Osteocyte (in vitro differentiated cells): ENCODE measurements around the gene COLEC12. TPM values are rescaled to one million over a fixed set of nuclear protein-coding genes. Genes with fewer than 3 reads are reported as not detected.

Source experiments
- DNase-seq: peaks from one replicate; pipeline ENCODE4 v3.0.0; 2021; ENCODE audit warnings: mixed read lengths; ENCODE audit not compliant: unreplicated experiment; ENCODE audit errors: extremely low spot score
- H3K27ac Mint-ChIP-seq: one replicate; pipeline ENCODE4 v1.8.0; 2021; ENCODE audit warnings: mild to moderate bottlenecking, mixed read lengths; ENCODE audit not compliant: unreplicated experiment
- H3K27me3 Mint-ChIP-seq: one replicate; pipeline ENCODE4 v1.8.0; 2021; ENCODE audit warnings: mixed read lengths; ENCODE audit not compliant: unreplicated experiment
- H3K36me3 Mint-ChIP-seq: one replicate; pipeline ENCODE4 v1.8.0; 2021; ENCODE audit warnings: mixed read lengths; ENCODE audit not compliant: unreplicated experiment
- H3K4me1 Mint-ChIP-seq: one replicate; pipeline ENCODE4 v1.8.0; 2021; ENCODE audit warnings: mixed read lengths; ENCODE audit not compliant: unreplicated experiment
- H3K4me3 Mint-ChIP-seq: one replicate; pipeline ENCODE4 v1.8.0; 2021; ENCODE audit warnings: mild to moderate bottlenecking, moderate library complexity, mixed read lengths; ENCODE audit not compliant: unreplicated experiment
- H3K9me3 Mint-ChIP-seq: one replicate; pipeline ENCODE4 v1.8.0; 2021; ENCODE audit warnings: mixed read lengths; ENCODE audit not compliant: unreplicated experiment
- CTCF ChIP-seq: fragments of 200-600 bp; sonication (generic); IDR thresholded peaks from 2 replicates; pipeline ENCODE4 v1.5.0; 2021; ENCODE audit warnings: antibody characterized with exemption, mild to moderate bottlenecking, moderate library complexity
- total RNA-seq: library from RNA; stranded (reverse); gene quantifications from 2 replicates; pipeline ENCODE4 v1.2.1, GENCODE V29; 2021

The COLEC12 gene
- total RNA-seq, 1 donor from 2014 or later = 113 TPM

GRCh38 chr18:396556-396955 is 103.9 kb downstream of the COLEC12 start:
- Mint-ChIP-seq H3K4me1 (peaks cover 68% of the 10 kb centered on the region), H3K27ac (peak overlapping the region; percentile 93), H3K9me3 (no peaks in the 10 kb centered on the region), H3K4me3 (no peak overlapping the region), H3K36me3 (peaks cover 6% of the 10 kb centered on the region), H3K27me3 (no peaks in the 10 kb centered on the region)
- no peak for DNase-seq
- no peak for TF ChIP-seq CTCF

- no peak overlapping the region for H3K4me3 Mint-ChIP-seq
- H3K27ac Mint-ChIP-seq = peak overlapping the region; percentile 93
- no peak for TF ChIP-seq CTCF
- no peaks in the 10 kb centered on the region for H3K27me3 Mint-ChIP-seq
- peaks cover 6% of the 10 kb centered on the region for H3K36me3 Mint-ChIP-seq
- peaks cover 68% of the 10 kb centered on the region for H3K4me1 Mint-ChIP-seq
- DNase-seq = no peak
- no peaks in the 10 kb centered on the region for H3K9me3 Mint-ChIP-seq
Measured at GRCh38 chr18:396251-396555, 104.3 kb downstream of the COLEC12 start.

GRCh38 chr18:395456-396250 is 104.8 kb downstream of the COLEC12 start:
- no peak overlapping the region for H3K4me3 Mint-ChIP-seq
- peaks cover 68% of the 10 kb centered on the region for H3K4me1 Mint-ChIP-seq
- H3K9me3 Mint-ChIP-seq = no peaks in the 10 kb centered on the region
- H3K27ac Mint-ChIP-seq = peak overlapping the region; percentile 93
- DNase-seq = no peak
- no peak for TF ChIP-seq CTCF
- H3K27me3 Mint-ChIP-seq = no peaks in the 10 kb centered on the region
- H3K36me3 Mint-ChIP-seq = peaks cover 6% of the 10 kb centered on the region

GRCh38 chr18:394987-395362 is 105.5 kb downstream of the COLEC12 start:
- no peak overlapping the region for H3K4me3 Mint-ChIP-seq
- H3K36me3 Mint-ChIP-seq = peaks cover 6% of the 10 kb centered on the region
- no peak for TF ChIP-seq CTCF
- DNase-seq = no peak
- peaks cover 62% of the 10 kb centered on the region for H3K4me1 Mint-ChIP-seq
- H3K27ac Mint-ChIP-seq = peak overlapping the region; percentile 93
- no peaks in the 10 kb centered on the region for H3K9me3 Mint-ChIP-seq
- no peaks in the 10 kb centered on the region for H3K27me3 Mint-ChIP-seq

- no peaks in the 10 kb centered on the region for H3K9me3 Mint-ChIP-seq
- no peaks in the 10 kb centered on the region for H3K27me3 Mint-ChIP-seq
- DNase-seq = no peak
- peak overlapping the region; percentile 93 for H3K27ac Mint-ChIP-seq
- peaks cover 62% of the 10 kb centered on the region for H3K4me1 Mint-ChIP-seq
- TF ChIP-seq CTCF = no peak
- no peak overlapping the region for H3K4me3 Mint-ChIP-seq
- peaks cover 6% of the 10 kb centered on the region for H3K36me3 Mint-ChIP-seq
Measured at GRCh38 chr18:394262-394986, 106.1 kb downstream of the COLEC12 start.
